ELF-1 (cell line): ENCODE results near the gene KLC1.

Source experiments
- DNase-seq: peaks from one replicate; pipeline ENCODE4 v3.0.0-alpha.2; 2016; ENCODE audit warnings: low read depth, low spot score

Gene KLC1

GRCh38 chr14:103749452-103749851 lies 120.4 kb downstream of the KLC1 start:
- no peak for DNase-seq

DNA sequence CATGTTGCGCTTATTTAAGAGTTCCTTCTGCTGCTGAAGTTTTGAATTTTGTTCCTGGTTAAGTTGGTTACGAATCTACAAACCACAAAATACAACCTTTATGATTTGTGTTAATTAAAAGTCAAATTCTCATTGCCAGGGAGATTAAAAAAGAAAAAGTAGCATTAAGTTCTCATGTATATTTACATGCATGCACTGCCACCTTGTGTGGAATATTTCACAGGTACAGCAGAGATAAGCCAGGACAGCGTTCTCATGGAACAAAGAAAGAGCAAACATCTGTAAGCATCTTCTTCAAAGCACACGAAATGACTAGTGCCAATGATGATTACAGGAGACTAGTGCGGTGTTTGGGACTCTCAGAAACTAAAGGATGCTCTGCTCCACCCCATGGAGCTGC lies 120.8 kb downstream of the KLC1 start:
- DNase-seq = no peak
